ENCODE results near the gene DRAM2. TPM values are rescaled to one million over a fixed set of nuclear protein-coding genes. Genes with fewer than 3 reads are reported as not detected.
A peak's percentile ranks its signal among the peaks of the same experiment; 100 is the strongest.

The DRAM2 gene
- total and polyA plus RNA-seq, 2 of the 13 experiments (the other 11 are each of a cell fraction or from before 2014, with no cell fraction given) = 33.2 to 123 TPM

DNA sequence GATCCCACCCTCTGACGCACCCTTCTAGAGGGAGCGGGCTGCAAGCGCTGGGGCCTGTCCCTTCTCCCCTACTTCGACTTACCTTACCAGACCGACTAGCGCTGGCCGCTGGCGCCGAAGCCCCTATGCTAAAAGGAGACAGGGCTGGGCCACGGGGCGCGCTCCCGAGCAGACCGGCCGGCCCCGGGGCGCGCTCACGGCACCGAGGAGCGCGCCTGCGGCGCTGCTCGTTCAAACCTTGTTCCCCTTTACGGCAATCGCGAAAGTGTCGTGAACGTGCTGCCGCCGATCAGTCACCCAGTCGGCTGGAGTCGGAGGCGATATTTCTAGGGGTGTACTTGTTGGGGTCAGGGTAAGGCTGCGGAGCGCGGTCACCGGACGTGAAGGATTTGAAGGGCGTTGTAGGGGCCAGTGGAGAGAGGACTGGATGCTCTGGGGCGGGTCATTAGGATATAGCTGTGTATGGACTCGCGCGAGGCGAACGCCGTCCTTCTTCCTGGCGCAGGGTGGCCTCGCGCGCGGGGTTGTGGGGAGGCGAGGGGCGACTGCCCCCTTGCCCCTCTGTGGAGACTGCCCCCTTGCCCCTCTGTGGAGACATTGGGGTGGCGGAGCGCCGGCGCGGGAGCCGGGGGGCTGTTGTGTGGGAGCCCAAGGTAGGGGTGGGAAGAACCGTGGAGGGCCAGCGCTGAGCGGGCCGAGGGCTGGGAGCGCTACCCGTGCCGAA lies at the start of gene DRAM2, which contains the start of gene CEPT1 (continued):
- TF ChIP-seq TFDP1 (CRISPR knock-in tag; IDR thresholded peaks at IDR 0.05; ENCODE audit: borderline replicate concordance) (peak; percentile 55; the same call in 1 of the 2 replicates), ZNF629 (CRISPR knock-in tag; conservative IDR thresholded peaks at IDR 0.05) (no peak; the same call in 1 of the 2 replicates), CAMTA2 (CRISPR knock-in tag; IDR thresholded peaks at IDR 0.05; ENCODE audit: borderline replicate concordance) (no peak; the same call in 1 of the 2 replicates), TBL1XR1 (IDR thresholded peaks at IDR 0.05; ENCODE audit: borderline replicate concordance, low read length, partially characterized antibody) (no peak), PHF20 (CRISPR knock-in tag; IDR thresholded peaks at IDR 0.05) (peak; percentile 70), NFE2 (CRISPR knock-in tag; IDR thresholded peaks at IDR 0.05) (0 out of 2 replicates have a peak, but pooled peaks have one; percentile 6), MED1 (CRISPR knock-in tag; IDR thresholded peaks at IDR 0.05) (peak; percentile 51), KAT8 (CRISPR knock-in tag; IDR thresholded peaks at IDR 0.05) (peak; percentile 84), ZNF160 (CRISPR knock-in tag; IDR thresholded peaks at IDR 0.05) (no peak), FLYWCH1 (CRISPR knock-in tag; IDR thresholded peaks at IDR 0.05) (peak; percentile 59; the same call in 1 of the 2 replicates), HNRNPK (IDR thresholded peaks at IDR 0.05; ENCODE audit: low read depth, low read length, poor library complexity, severe bottlenecking) (peak; percentile 19), SMARCE1 (IDR thresholded peaks at IDR 0.05; ENCODE audit: borderline replicate concordance) (no peak), ZMYM3 (CRISPR knock-in tag; IDR thresholded peaks at IDR 0.05) (peak; percentile 44; the same call in 1 of the 2 replicates), SRF (IDR thresholded peaks at IDR 0.05; ENCODE audit: low read depth, low read length) (no peak), SRSF4 (IDR thresholded peaks at IDR 0.05; ENCODE audit: low read depth, low read length, poor library complexity, severe bottlenecking) (no peak), ZNF782 (CRISPR knock-in tag; IDR thresholded peaks at IDR 0.05; ENCODE audit: borderline replicate concordance) (no peak), ZNF766 (CRISPR knock-in tag; IDR thresholded peaks at IDR 0.05; ENCODE audit: borderline replicate concordance) (peak; percentile 52; the same call in 1 of the 2 replicates), MAZ (IDR thresholded peaks at IDR 0.05; ENCODE audit: borderline replicate concordance, low read depth, low read length) (no peak), MAZ (CRISPR knock-in tag; IDR thresholded peaks at IDR 0.05; ENCODE audit: low read depth) (peak; percentile 79), ZBTB21 (CRISPR knock-in tag; IDR thresholded peaks at IDR 0.05) (no peak), ZNF572 (CRISPR knock-in tag; IDR thresholded peaks at IDR 0.05) (peak; percentile 45; the same call in 1 of the 2 replicates)
- TF ChIP-seq, protein P1, sequence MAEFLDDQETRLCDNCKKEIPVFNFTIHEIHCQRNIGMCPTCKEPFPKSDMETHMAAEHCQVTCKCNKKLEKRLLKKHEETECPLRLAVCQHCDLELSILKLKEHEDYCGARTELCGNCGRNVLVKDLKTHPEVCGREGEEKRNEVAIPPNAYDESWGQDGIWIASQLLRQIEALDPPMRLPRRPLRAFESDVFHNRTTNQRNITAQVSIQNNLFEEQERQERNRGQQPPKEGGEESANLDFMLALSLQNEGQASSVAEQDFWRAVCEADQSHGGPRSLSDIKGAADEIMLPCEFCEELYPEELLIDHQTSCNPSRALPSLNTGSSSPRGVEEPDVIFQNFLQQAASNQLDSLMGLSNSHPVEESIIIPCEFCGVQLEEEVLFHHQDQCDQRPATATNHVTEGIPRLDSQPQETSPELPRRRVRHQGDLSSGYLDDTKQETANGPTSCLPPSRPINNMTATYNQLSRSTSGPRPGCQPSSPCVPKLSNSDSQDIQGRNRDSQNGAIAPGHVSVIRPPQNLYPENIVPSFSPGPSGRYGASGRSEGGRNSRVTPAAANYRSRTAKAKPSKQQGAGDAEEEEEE (CRISPR knock-in tag; IDR thresholded peaks at IDR 0.05; ENCODE audit: borderline replicate concordance) = no peak
- TF ChIP-seq, protein P2, sequence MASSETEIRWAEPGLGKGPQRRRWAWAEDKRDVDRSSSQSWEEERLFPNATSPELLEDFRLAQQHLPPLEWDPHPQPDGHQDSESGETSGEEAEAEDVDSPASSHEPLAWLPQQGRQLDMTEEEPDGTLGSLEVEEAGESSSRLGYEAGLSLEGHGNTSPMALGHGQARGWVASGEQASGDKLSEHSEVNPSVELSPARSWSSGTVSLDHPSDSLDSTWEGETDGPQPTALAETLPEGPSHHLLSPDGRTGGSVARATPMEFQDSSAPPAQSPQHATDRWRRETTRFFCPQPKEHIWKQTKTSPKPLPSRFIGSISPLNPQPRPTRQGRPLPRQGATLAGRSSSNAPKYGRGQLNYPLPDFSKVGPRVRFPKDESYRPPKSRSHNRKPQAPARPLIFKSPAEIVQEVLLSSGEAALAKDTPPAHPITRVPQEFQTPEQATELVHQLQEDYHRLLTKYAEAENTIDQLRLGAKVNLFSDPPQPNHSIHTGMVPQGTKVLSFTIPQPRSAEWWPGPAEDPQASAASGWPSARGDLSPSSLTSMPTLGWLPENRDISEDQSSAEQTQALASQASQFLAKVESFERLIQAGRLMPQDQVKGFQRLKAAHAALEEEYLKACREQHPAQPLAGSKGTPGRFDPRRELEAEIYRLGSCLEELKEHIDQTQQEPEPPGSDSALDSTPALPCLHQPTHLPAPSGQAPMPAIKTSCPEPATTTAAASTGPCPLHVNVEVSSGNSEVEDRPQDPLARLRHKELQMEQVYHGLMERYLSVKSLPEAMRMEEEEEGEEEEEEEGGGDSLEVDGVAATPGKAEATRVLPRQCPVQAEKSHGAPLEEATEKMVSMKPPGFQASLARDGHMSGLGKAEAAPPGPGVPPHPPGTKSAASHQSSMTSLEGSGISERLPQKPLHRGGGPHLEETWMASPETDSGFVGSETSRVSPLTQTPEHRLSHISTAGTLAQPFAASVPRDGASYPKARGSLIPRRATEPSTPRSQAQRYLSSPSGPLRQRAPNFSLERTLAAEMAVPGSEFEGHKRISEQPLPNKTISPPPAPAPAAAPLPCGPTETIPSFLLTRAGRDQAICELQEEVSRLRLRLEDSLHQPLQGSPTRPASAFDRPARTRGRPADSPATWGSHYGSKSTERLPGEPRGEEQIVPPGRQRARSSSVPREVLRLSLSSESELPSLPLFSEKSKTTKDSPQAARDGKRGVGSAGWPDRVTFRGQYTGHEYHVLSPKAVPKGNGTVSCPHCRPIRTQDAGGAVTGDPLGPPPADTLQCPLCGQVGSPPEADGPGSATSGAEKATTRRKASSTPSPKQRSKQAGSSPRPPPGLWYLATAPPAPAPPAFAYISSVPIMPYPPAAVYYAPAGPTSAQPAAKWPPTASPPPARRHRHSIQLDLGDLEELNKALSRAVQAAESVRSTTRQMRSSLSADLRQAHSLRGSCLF (CRISPR knock-in tag; IDR thresholded peaks at IDR 0.05; ENCODE audit: borderline replicate concordance) = no peak
